Neural progenitor cell (in vitro differentiated cells): ENCODE results near the gene B4GALT5. TPM values are rescaled to one million over a fixed set of nuclear protein-coding genes. Genes with fewer than 3 reads are reported as not detected.
"Not testable (repeated sequence)": the region's sequence is repeated elsewhere in the genome, so short reads cannot be mapped to it uniquely, and the experiment has no call there.

Source experiments
- DNase-seq: peaks from one replicate; pipeline ENCODE4 v3.0.0-alpha.2; 2016; ENCODE audit warnings: low spot score
- H2AFZ ChIP-seq: fragments of 200-600 bp; sonication (generic); replicated peaks from 2 replicates; pipeline ENCODE4 v1.6.1; 2016; ENCODE audit warnings: antibody characterized with exemption
- H3F3A ChIP-seq: fragments of 200-600 bp; sonication (generic); 2 replicates; pipeline ENCODE4 v1.6.1; 2016; ENCODE audit warnings: antibody characterized with exemption, low read depth
- H3K27ac ChIP-seq: fragments of 200-600 bp; sonication (generic); 2 replicates; pipeline ENCODE4 v1.5.1; 2016; ENCODE audit warnings: mild to moderate bottlenecking
- H3K27me3 ChIP-seq: fragments of 200-600 bp; sonication (generic); 2 replicates; pipeline ENCODE4 v1.6.1; 2016; ENCODE audit warnings: mild to moderate bottlenecking, moderate library complexity
- H3K36me3 ChIP-seq: fragments of 200-600 bp; sonication (generic); 2 replicates; pipeline ENCODE4 v1.5.1; 2016
- H3K4me1 ChIP-seq: fragments of 200-600 bp; sonication (generic); 2 replicates; pipeline ENCODE4 v1.6.1; 2016; ENCODE audit warnings: mixed run types
- H3K4me2 ChIP-seq: fragments of 200-600 bp; sonication (generic); 2 replicates; pipeline ENCODE4 v1.6.1; 2016
- H3K4me3 ChIP-seq: fragments of 200-600 bp; sonication (generic); 2 replicates; pipeline ENCODE4 v1.5.1; 2016
- H3K79me2 ChIP-seq: fragments of 200-600 bp; sonication (generic); 2 replicates; pipeline ENCODE4 v1.6.1; 2016; ENCODE audit warnings: low read depth
- H3K9ac ChIP-seq: fragments of 200-600 bp; sonication (generic); 2 replicates; pipeline ENCODE4 v1.6.1; 2016
- H3K9me3 ChIP-seq: fragments of 200-600 bp; sonication (generic); 2 replicates; pipeline ENCODE4 v1.5.1; 2016; ENCODE audit warnings: low read depth
- H4K20me1 ChIP-seq: fragments of 200-600 bp; sonication (generic); 2 replicates; pipeline ENCODE4 v1.6.1; 2016; ENCODE audit warnings: low read depth
- H3K27ac Mint-ChIP-seq: 3 replicates; pipeline ENCODE4 v1.8.0; 2021; ENCODE audit warnings: mixed read lengths
- H3K27me3 Mint-ChIP-seq: 2 replicates; pipeline ENCODE4 v1.8.0; 2022; ENCODE audit warnings: low read depth, mild to moderate bottlenecking, inconsistent platforms, moderate library complexity, mixed read lengths; ENCODE audit not compliant: insufficient read depth
- H3K36me3 Mint-ChIP-seq: 3 replicates; pipeline ENCODE4 v1.8.0; 2021; ENCODE audit warnings: mixed read lengths
- H3K4me1 Mint-ChIP-seq: 3 replicates; pipeline ENCODE4 v1.8.0; 2021; ENCODE audit warnings: mixed read lengths
- H3K4me3 Mint-ChIP-seq: 3 replicates; pipeline ENCODE4 v1.8.0; 2021; ENCODE audit warnings: mild to moderate bottlenecking, moderate library complexity, mixed read lengths
- H3K9me3 Mint-ChIP-seq: 3 replicates; pipeline ENCODE4 v1.8.0; 2020; ENCODE audit warnings: mixed read lengths
- CTCF ChIP-seq: fragments of 200-600 bp; sonication (generic); IDR thresholded peaks from 2 replicates; pipeline ENCODE4 v1.5.1; 2017; ENCODE audit warnings: antibody characterized with exemption, mild to moderate bottlenecking
- EZH2 ChIP-seq: fragments of 200-600 bp; sonication (generic); IDR thresholded peaks from 2 replicates; pipeline ENCODE4 v1.6.1; 2017; ENCODE audit warnings: antibody characterized with exemption, mild to moderate bottlenecking, moderate library complexity
- EZH2phosphoT487 ChIP-seq: fragments of 200-600 bp; sonication (generic); IDR thresholded peaks from 2 replicates; pipeline ENCODE4 v1.6.1; 2017; ENCODE audit warnings: antibody characterized with exemption
- total RNA-seq: library from RNA; depleted of rRNA; stranded (reverse); fragments of >200 nt; gene quantifications from 2 replicates; pipeline ENCODE4 v1.2.3, GENCODE V29; 2015; ENCODE audit warnings: low replicate concordance

B4GALT5 gene, protein sequence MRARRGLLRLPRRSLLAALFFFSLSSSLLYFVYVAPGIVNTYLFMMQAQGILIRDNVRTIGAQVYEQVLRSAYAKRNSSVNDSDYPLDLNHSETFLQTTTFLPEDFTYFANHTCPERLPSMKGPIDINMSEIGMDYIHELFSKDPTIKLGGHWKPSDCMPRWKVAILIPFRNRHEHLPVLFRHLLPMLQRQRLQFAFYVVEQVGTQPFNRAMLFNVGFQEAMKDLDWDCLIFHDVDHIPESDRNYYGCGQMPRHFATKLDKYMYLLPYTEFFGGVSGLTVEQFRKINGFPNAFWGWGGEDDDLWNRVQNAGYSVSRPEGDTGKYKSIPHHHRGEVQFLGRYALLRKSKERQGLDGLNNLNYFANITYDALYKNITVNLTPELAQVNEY
- total RNA-seq: 45.4 and 60.1 TPM in 2 replicates

- Histone ChIP-seq H3K4me1 (peaks cover 16% of the 10 kb centered on the region), H3K9ac (peak within 1 kb of the TSS; percentile 84), H3K9me3 (no peaks in the 10 kb centered on the region), H3K27me3 (no peaks in the 10 kb centered on the region), H3K36me3 (no peaks in the 10 kb centered on the region), H3K4me3 (peak within 1 kb of the TSS; percentile 99), H3K79me2 (peaks cover 50% of the 10 kb centered on the region), H3F3A (peaks cover 17% of the 10 kb centered on the region), H2AFZ (peak within 1 kb of the TSS; percentile 84), H3K4me2 (peak within 1 kb of the TSS; percentile 88), H4K20me1 (peaks cover 44% of the 10 kb centered on the region), H3K27ac (peak within 1 kb of the TSS; percentile 93)
- peak within 1 kb of the TSS; percentile 98 for H3K4me3 Mint-ChIP-seq
- peak within 1 kb of the TSS; percentile 90 for H3K27ac Mint-ChIP-seq
- H3K4me1 Mint-ChIP-seq: peaks cover 46% of the 10 kb centered on the region
- TF ChIP-seq EZH2: no peak
- no peak for TF ChIP-seq EZH2phosphoT487
- TF ChIP-seq CTCF: no peak
- no peaks in the 10 kb centered on the region for H3K9me3 Mint-ChIP-seq
- H3K27me3 Mint-ChIP-seq: peaks cover 3% of the 10 kb centered on the region
- H3K36me3 Mint-ChIP-seq: peaks cover 2% of the 10 kb centered on the region
- peak; percentile 96 for DNase-seq
Observed at GRCh38 chr20:49713753-49714712, at the start of gene B4GALT5. Gene B4GALT5 (minus strand): TSS chr20:49713878. CDS start chr20:49713690, 188 bp downstream.

DNA sequence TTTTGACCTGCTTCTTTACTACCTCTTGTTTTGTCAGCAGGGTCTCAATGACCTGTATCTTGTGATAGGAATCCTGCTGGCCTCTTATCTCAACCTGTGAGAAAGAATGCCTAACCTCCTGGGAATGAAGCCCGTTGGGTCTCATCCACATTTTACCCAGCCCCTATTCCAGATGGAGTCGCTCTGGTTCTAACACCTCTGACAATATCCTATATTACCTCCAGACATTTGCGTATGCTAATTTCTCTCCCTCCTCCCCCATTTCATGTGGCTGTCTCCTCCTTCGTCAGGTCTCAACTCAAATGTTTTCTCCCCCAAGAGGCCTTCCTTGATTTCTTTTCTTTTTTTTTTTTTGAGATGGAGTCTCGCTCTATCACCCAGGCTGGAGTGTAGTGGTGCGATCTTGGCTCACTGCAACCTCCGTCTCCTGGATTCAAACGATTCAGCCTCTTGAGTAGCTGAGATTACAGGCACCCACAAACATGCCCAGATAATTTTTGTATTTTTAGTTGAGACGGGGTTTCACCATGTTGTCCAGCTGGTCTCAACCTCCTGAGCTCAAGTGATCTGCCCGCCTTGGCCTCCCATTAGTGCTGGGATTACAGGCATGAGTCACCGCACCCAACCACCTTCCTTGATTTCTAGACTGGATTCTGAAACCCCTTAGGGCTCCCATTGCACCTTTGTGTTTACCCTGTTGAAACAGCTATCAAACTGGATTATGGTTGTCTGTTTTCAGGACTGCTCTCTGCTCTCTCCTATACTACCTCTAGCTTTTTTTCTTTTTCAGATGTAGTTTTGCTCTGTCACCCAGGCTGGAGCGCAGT, 49.5 kb upstream of the B4GALT5 start:
- no peak for DNase-seq
- H3K9me3 ChIP-seq: no peaks in the 10 kb centered on the region
- no peak overlapping the region for H3K4me3 Mint-ChIP-seq
- TF ChIP-seq CTCF (no peak), EZH2 (no peak), EZH2phosphoT487 (no peak)
- H3K27ac ChIP-seq: no peak overlapping the region
- H2AFZ ChIP-seq: no peak overlapping the region
- H3K9me3 Mint-ChIP-seq: no peaks in the 10 kb centered on the region
- H3K4me2 ChIP-seq: no peak overlapping the region
- H3K9ac ChIP-seq: no peak overlapping the region
- no peaks in the 10 kb centered on the region for H3K27me3 ChIP-seq
- peaks cover 31% of the 10 kb centered on the region for H3K4me1 ChIP-seq
- no peaks in the 10 kb centered on the region for H3K36me3 Mint-ChIP-seq
- no peaks in the 10 kb centered on the region for H3K79me2 ChIP-seq
- peaks cover 22% of the 10 kb centered on the region for H3F3A ChIP-seq
- no peak overlapping the region for H3K27ac Mint-ChIP-seq
- peaks cover 6% of the 10 kb centered on the region for H3K27me3 Mint-ChIP-seq
- H4K20me1 ChIP-seq: no peaks in the 10 kb centered on the region
- H3K36me3 ChIP-seq: no peaks in the 10 kb centered on the region
- H3K4me3 ChIP-seq: no peak overlapping the region
- peaks cover 25% of the 10 kb centered on the region for H3K4me1 Mint-ChIP-seq

DNA sequence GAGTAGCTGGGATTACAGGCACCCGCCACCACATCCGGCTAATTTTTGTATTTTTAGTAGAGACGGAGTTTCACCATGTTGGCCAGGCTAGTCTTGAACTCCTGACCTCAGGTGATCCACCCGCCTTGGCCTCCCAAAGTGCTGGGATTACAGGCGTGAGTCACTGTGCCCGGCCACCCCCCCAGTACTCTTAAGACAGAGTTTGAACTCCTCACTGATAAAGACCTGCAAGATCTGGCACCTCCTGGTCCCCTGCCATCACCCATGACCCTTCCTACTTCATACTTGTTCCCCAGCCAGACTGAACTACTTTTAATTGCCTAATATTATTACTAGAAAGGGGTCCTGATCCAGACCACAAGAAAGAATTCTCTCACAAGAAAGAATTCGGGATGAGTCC, 48.2 kb upstream of the B4GALT5 start:
- H3K36me3 ChIP-seq, DNase-seq, H3K27ac Mint-ChIP-seq, H3K27me3 Mint-ChIP-seq, H3K4me3 ChIP-seq, H3K9me3 Mint-ChIP-seq, H3K4me3 Mint-ChIP-seq, H4K20me1 ChIP-seq, H3K9me3 ChIP-seq, H3K27ac ChIP-seq, H3K79me2 ChIP-seq, H3K27me3 ChIP-seq, H3K4me2 ChIP-seq, H2AFZ ChIP-seq, H3K9ac ChIP-seq, H3K36me3 Mint-ChIP-seq: not testable (repeated sequence)
- H3K4me1 ChIP-seq: peaks cover 28% of the 10 kb centered on the region
- peaks cover 22% of the 10 kb centered on the region for H3K4me1 Mint-ChIP-seq
- peaks cover 19% of the 10 kb centered on the region for H3F3A ChIP-seq
